Ishikawa (cell line): ENCODE data around the gene COLQ.

Source experiments
- CEBPB ChIP-seq: IDR thresholded peaks from 2 replicates; pipeline ENCODE4 v1.6.1; 2012
- CREB1 ChIP-seq: IDR thresholded peaks from 2 replicates; pipeline ENCODE4 v1.6.1; 2012; ENCODE audit warnings: low read depth
- EGR1 ChIP-seq: IDR thresholded peaks from 2 replicates; pipeline ENCODE4 v1.6.1; 2012
- EP300 ChIP-seq: IDR thresholded peaks from 2 replicates; pipeline ENCODE4 v1.6.1; 2012; ENCODE audit warnings: borderline replicate concordance
- FOXM1 ChIP-seq: IDR thresholded peaks from 2 replicates; pipeline ENCODE4 v1.6.1; 2012; ENCODE audit warnings: low read depth, borderline replicate concordance
- NFIC ChIP-seq: IDR thresholded peaks from 2 replicates; pipeline ENCODE4 v1.6.1; 2012
- RAD21 ChIP-seq: IDR thresholded peaks from 2 replicates; pipeline ENCODE4 v1.6.1; 2012; ENCODE audit warnings: low read depth
- REST ChIP-seq: IDR thresholded peaks from 2 replicates; pipeline ENCODE4 v1.6.1; 2012; ENCODE audit warnings: low read depth, mild to moderate bottlenecking
- TAF1 ChIP-seq: IDR thresholded peaks from 2 replicates; pipeline ENCODE4 v1.6.1; 2012; ENCODE audit warnings: low read depth, mild to moderate bottlenecking
- TCF12 ChIP-seq: IDR thresholded peaks from 2 replicates; pipeline ENCODE4 v1.6.1; 2012; ENCODE audit warnings: low read depth
- TEAD4 ChIP-seq: IDR thresholded peaks from 2 replicates; pipeline ENCODE4 v1.6.1; 2012
- USF1 ChIP-seq: IDR thresholded peaks from 2 replicates; pipeline ENCODE4 v1.6.1; 2012
- YY1 ChIP-seq: IDR thresholded peaks from 2 replicates; pipeline ENCODE4 v1.6.1; 2012; ENCODE audit warnings: low read depth
- ZBTB7A ChIP-seq: IDR thresholded peaks from 2 replicates; pipeline ENCODE4 v1.6.1; 2012; ENCODE audit warnings: low read depth
- TF ChIP-seq, protein P1 (sequence below): IDR thresholded peaks from 2 replicates; pipeline ENCODE4 v1.6.1; 2012

The COLQ gene

GRCh38 chr3:15551902-15552301 is 30.4 kb upstream of the COLQ start:
- TF ChIP-seq USF1 = no peak
- no peak for TF ChIP-seq FOXM1
- TF ChIP-seq REST = no peak
- TF ChIP-seq ZBTB7A = no peak
- no peak for TF ChIP-seq EGR1
- TF ChIP-seq CREB1 = no peak
- TF ChIP-seq, protein P1, sequence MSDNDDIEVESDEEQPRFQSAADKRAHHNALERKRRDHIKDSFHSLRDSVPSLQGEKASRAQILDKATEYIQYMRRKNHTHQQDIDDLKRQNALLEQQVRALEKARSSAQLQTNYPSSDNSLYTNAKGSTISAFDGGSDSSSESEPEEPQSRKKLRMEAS = no peak
- TF ChIP-seq NFIC = no peak
- TF ChIP-seq TCF12 = no peak
- no peak for TF ChIP-seq TAF1
- TF ChIP-seq EP300 = no peak
- TF ChIP-seq TEAD4 = no peak
- TF ChIP-seq YY1 = no peak

DNA sequence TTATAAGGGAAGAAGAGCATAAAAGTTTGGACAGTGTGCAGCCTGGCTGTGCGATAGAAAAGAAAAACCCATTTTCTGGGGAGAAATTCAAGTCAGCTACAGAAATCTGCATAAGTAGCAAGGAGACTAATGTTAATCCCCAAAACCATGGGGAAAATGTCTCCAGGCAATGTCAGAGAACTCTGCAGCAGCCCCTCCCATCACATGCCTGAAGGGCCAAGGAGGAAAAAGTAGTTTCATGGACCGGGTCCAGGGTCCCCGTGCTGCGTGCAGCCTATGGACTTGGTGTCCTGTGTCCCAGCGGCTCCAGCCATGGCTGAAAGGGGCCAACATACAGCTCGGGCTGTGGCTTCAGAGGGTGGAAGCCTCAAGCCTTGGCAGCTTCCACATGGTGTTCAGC is 28.3 kb upstream of the COLQ start:
- no peak for TF ChIP-seq USF1
- TF ChIP-seq CEBPB = no peak
- no peak for TF ChIP-seq YY1
- TF ChIP-seq CREB1 = no peak
- TF ChIP-seq FOXM1 = no peak
- TF ChIP-seq TEAD4 = no peak

DNA sequence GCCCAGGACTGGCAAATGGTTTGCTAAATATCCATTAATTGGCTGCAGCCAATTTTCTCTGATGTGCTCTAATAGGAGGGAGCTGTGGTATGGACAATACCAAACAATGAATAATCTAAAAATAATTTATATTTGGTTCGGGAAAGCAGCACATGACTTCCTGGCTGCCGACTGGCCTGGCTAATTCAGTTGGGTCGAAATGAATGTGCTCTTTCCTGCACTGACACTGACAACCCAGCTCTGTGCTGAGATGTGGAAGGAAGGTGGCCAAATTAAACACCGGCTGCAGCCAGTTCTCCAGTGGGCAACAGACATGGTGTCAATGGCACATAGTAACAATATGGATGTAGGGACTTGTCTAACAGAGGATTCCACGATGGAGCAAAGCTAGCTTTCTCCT is 21.1 kb upstream of the COLQ start:
- TF ChIP-seq EP300 = no peak
- no peak for TF ChIP-seq NFIC
- TF ChIP-seq EGR1 = no peak
- TF ChIP-seq, protein P1 = no peak
- no peak for TF ChIP-seq TEAD4
- no peak for TF ChIP-seq CEBPB
- TF ChIP-seq YY1 = no peak
- no peak for TF ChIP-seq ZBTB7A
- no peak for TF ChIP-seq TAF1

DNA sequence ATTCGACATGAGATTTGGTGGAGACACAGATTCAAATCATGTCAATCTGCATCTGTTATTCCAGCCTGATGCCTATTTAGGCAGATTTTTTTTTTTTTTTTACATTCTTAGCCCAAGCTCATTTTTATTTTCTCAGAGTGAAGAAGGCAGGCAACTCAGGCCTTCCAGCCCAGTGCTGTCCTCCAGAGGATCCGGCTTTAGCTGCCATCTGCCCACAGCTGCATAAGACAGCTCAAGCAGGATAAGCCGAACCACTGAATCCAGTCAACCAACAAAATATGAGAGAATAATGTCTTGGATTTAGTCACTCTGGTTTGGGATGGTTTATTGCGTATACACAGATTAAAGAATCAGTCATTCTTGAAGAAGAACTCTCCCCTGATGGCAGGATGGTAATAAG is 19.9 kb upstream of the COLQ start:
- TF ChIP-seq USF1 (no peak), YY1 (no peak), EP300 (no peak), CEBPB (no peak), REST (no peak), TAF1 (no peak), TCF12 (no peak), CREB1 (no peak), ZBTB7A (no peak), TEAD4 (no peak), FOXM1 (no peak), NFIC (no peak), RAD21 (no peak), EGR1 (no peak)
- TF ChIP-seq, protein P1 = no peak

GRCh38 chr3:15539066-15539465 is 17.6 kb upstream of the COLQ start:
- no peak for TF ChIP-seq EGR1
- no peak for TF ChIP-seq RAD21
- no peak for TF ChIP-seq EP300
- TF ChIP-seq, protein P1 = no peak

DNA sequence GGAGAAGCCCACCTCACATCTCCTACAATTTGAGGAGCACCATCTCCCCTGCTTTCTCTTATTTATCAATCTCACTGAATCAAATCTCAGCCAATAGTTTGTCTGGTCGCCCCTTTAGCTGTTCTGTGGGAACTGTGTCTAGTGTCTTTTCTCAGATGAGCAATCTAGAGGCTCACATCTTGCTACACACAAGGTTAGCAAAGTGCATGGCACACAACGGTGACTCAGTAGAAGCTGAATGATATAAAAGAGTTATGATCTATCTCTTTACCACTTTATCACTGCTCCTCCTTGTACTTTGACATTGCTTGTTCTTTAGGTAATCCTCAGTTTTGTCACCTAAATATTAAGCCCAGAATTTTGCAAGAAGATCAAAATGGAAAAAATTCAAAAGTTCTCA is 16.8 kb upstream of the COLQ start:
- TF ChIP-seq TAF1 (no peak), YY1 (no peak), TCF12 (no peak), USF1 (no peak), EP300 (no peak), ZBTB7A (no peak), TEAD4 (no peak), REST (no peak), NFIC (no peak), FOXM1 (no peak), RAD21 (no peak), CREB1 (no peak), EGR1 (no peak), CEBPB (no peak)
- TF ChIP-seq, protein P1 = no peak
